ENCODE measurements around the gene COL12A1. TPM values are rescaled to one million over a fixed set of nuclear protein-coding genes. Genes with fewer than 3 reads are reported as not detected.

COL12A1 gene
- total RNA-seq, 1 experiment from 2014 or later = 0.96 TPM

GRCh38 chr6:75202676-75203131, 3.1 kb downstream of the COL12A1 start:
- Histone ChIP-seq H3K56ac (ENCODE audit: insufficient read length, low read depth, low read length) (no peak overlapping the region), H3T11ph (ENCODE audit: low read length) (no peak overlapping the region), H2BK5ac (ENCODE audit: insufficient read length, low read length) (no peak overlapping the region), H3K23me2 (ENCODE audit: insufficient read length, low read depth, low read length, poor library complexity, severe bottlenecking) (peaks cover 41% of the 10 kb centered on the region), H3K4me2 (ENCODE audit: insufficient read depth, insufficient read length, low read length) (peak overlapping the region; percentile 75), H2BK20ac (ENCODE audit: low read depth, low read length, poor library complexity, severe bottlenecking) (no peak overlapping the region), H3K4ac (ENCODE audit: low read depth, low read length) (no peak overlapping the region), H4K91ac (ENCODE audit: insufficient read length, low read depth, low read length) (no peak overlapping the region), H3K9me3 (ENCODE audit: control insufficient read depth, low read depth, low read length) (no peaks in the 10 kb centered on the region), H3K79me1 (ENCODE audit: insufficient read depth, low read depth, low read length, poor library complexity, severe bottlenecking) (no peaks in the 10 kb centered on the region), H3K27me3 (ENCODE audit: insufficient read depth, low read length) (peaks cover 47% of the 10 kb centered on the region), H2AFZ (ENCODE audit: low read length) (no peak overlapping the region), H3K4me1 (ENCODE audit: insufficient read depth, low read length) (no peaks in the 10 kb centered on the region), H3K23ac (ENCODE audit: insufficient read length, low read depth, low read length) (no peak overlapping the region), H3K14ac (ENCODE audit: insufficient read depth, low read length) (no peak overlapping the region), H3K9ac (ENCODE audit: extremely low read depth, insufficient read length, low read length) (no peak overlapping the region), H2AK5ac (ENCODE audit: insufficient read length, low read length) (no peak overlapping the region), H2BK15ac (ENCODE audit: low read depth, low read length) (no peak overlapping the region), H3K79me2 (ENCODE audit: insufficient read depth, low read length) (no peaks in the 10 kb centered on the region), H2BK120ac (ENCODE audit: low read depth, low read length, poor library complexity, severe bottlenecking) (no peak overlapping the region), H3K18ac (ENCODE audit: insufficient read length, low read depth, low read length) (no peak overlapping the region), H4K8ac (replicated peaks; ENCODE audit: insufficient read length, low read depth, low read length) (no peak overlapping the region), H4K5ac (ENCODE audit: insufficient read length, low read depth, low read length) (no peak overlapping the region), H2BK12ac (ENCODE audit: insufficient read length, low read depth, low read length) (no peak overlapping the region), H3K27ac (ENCODE audit: insufficient read length, low read depth, low read length) (no peak overlapping the region), H4K20me1 (ENCODE audit: control insufficient read depth, insufficient read depth, insufficient read length) (no peaks in the 10 kb centered on the region)
- Mint-ChIP-seq H3K4me3 (peak overlapping the region; percentile 73 to 87), H3K27me3 (ENCODE audit: low read depth) (peaks cover 79% of the 10 kb centered on the region), H3K27ac (no peak overlapping the region), H3K36me3 (ENCODE audit: insufficient read depth in 1 of 3, low read depth in 3 of 3) (no peaks in the 10 kb centered on the region; a peak in 1 of 7 replicates), H3K9me3 (no peaks in the 10 kb centered on the region; a peak in 2 of 5 replicates), H3K4me1 (peaks cover 41 to 45% of the 10 kb centered on the region in 2 experiments)
- TF ChIP-seq, protein P1, sequence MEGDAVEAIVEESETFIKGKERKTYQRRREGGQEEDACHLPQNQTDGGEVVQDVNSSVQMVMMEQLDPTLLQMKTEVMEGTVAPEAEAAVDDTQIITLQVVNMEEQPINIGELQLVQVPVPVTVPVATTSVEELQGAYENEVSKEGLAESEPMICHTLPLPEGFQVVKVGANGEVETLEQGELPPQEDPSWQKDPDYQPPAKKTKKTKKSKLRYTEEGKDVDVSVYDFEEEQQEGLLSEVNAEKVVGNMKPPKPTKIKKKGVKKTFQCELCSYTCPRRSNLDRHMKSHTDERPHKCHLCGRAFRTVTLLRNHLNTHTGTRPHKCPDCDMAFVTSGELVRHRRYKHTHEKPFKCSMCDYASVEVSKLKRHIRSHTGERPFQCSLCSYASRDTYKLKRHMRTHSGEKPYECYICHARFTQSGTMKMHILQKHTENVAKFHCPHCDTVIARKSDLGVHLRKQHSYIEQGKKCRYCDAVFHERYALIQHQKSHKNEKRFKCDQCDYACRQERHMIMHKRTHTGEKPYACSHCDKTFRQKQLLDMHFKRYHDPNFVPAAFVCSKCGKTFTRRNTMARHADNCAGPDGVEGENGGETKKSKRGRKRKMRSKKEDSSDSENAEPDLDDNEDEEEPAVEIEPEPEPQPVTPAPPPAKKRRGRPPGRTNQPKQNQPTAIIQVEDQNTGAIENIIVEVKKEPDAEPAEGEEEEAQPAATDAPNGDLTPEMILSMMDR (conservative IDR thresholded peaks at IDR 0.05) = no peak
- no peak for DNase-seq
- WGBS (ENCODE audit: extremely low coverage, insufficient read length, low lambda C conversion rate) = no CpG with 5 or more reads among the region's 12 CpGs

Data from H9 (cell line).